HG03432 (cell line): ENCODE results near the gene TMEM184A.

ENCODE experiments used
- ATAC-seq: cut with Tn5 transposase; IDR thresholded peaks from one replicate; pipeline ENCODE4 v1.9.1; 2021; ENCODE audit warnings: mild to moderate bottlenecking, moderate library complexity; ENCODE audit not compliant: unreplicated experiment

Gene TMEM184A

GRCh38 chr7:1569016-1569415 lies 13.0 kb upstream of the TMEM184A start:
- no peak for ATAC-seq

- ATAC-seq: no peak
Measured at GRCh38 chr7:1567896-1568510, 12.0 kb upstream of the TMEM184A start.

- ATAC-seq: no peak
Measured at GRCh38 chr7:1567049-1567771, 11.2 kb upstream of the TMEM184A start.

- ATAC-seq: no peak
Measured at GRCh38 chr7:1566687-1567048, 10.7 kb upstream of the TMEM184A start.

GRCh38 chr7:1564603-1565022 lies 8.6 kb upstream of the TMEM184A start:
- ATAC-seq: no peak

- no peak for ATAC-seq
Measured at GRCh38 chr7:1563981-1564602, 8.1 kb upstream of the TMEM184A start.

- ATAC-seq: no peak
Measured at GRCh38 chr7:1562597-1563051, 6.6 kb upstream of the TMEM184A start.

GRCh38 chr7:1562116-1562515 lies 6.1 kb upstream of the TMEM184A start:
- ATAC-seq: no peak

- no peak for ATAC-seq
Measured at GRCh38 chr7:1561036-1561940, 5.3 kb upstream of the TMEM184A start.

- ATAC-seq: no peak
Measured at GRCh38 chr7:1560620-1561031, 4.6 kb upstream of the TMEM184A start.

GRCh38 chr7:1559626-1560590 lies 3.9 kb upstream of the TMEM184A start:
- no peak for ATAC-seq

GRCh38 chr7:1558841-1559625 lies 3.0 kb upstream of the TMEM184A start:
- no peak for ATAC-seq

- no peak for ATAC-seq
Measured at GRCh38 chr7:1558181-1558811, 2.3 kb upstream of the TMEM184A start.

- ATAC-seq: no peak
Measured at GRCh38 chr7:1557771-1558170, 1.8 kb upstream of the TMEM184A start.

GRCh38 chr7:1557006-1557405 lies 1.0 kb upstream of the TMEM184A start:
- ATAC-seq: no peak

GRCh38 chr7:1555046-1555812 lies 776 bp downstream of the TMEM184A start:
- no peak for ATAC-seq

GRCh38 chr7:1554333-1555045 lies 1.5 kb downstream of the TMEM184A start:
- no peak for ATAC-seq
